HepG2 (cell line): ENCODE measurements around the gene TSC1. TPM values are rescaled to one million over a fixed set of nuclear protein-coding genes. Genes with fewer than 3 reads are reported as not detected.

Source experiments
- ATAC-seq: fragments of 200-7000 bp; cut with Tn5 transposase; 3 replicates; pipeline ENCODE4 v1.9.1; 2020; ENCODE audit warnings: mild to moderate bottlenecking, moderate library complexity
- BruUV-seq: library from RNA; stranded (reverse); fragments of 400-500 nt; replicated peaks from 2 replicates; lab custom pipeline; 2021; lab: Mats Ljungman, UMichigan
- CTCF ChIA-PET: fragments of 300-600 bp; formaldehyde crosslinking; extraction: SDS; loops from one replicate; lab custom pipeline; 2021; ENCODE audit warnings: low total read pairs, inconsistent platforms, low intra/inter-chr PET ratio; lab: Yijun Ruan, JAX
- POLR2A ChIA-PET: fragments of 350-600 bp; sonication (Branson Sonifier 250); formaldehyde crosslinking; loops from one replicate; lab custom pipeline; 2020; ENCODE audit warnings: antibody characterized with exemption, inconsistent platforms; lab: Yijun Ruan, JAX
- DNase-seq: peaks from one replicate; pipeline ENCODE4 v3.0.0-alpha.2; 2015; ENCODE audit warnings: low spot score
- FAIRE-seq: peaks from 3 replicates; lab custom pipeline; 2011; peaks lifted over from hg19 to GRCh38; lab: Jason Lieb, UNC
- H2AFZ ChIP-seq: one replicate; pipeline ENCODE4 v1.6.1; 2011; ENCODE audit warnings: low read length, inconsistent platforms
- H3K27ac ChIP-seq: fragments of 300-600 bp; 3 replicates; pipeline ENCODE4 v1.8.0; 2011; ENCODE audit warnings: mixed run types, mild to moderate bottlenecking, mixed read lengths, low read length, inconsistent platforms; ENCODE audit not compliant: insufficient read depth; ENCODE audit errors: extremely low read length
- H3K27me3 ChIP-seq, 2 experiments: fragments of 200-600 bp in 1 of 2; 2 replicates in 1 of 2; 3 replicates in 1 of 2; pipeline versions ENCODE4 v1.6.0 to v1.8.0; 2011; ENCODE audit warnings: low read length in 2 of 2, mild to moderate bottlenecking in 2 of 2, moderate library complexity in 2 of 2, inconsistent platforms in 1 of 2; ENCODE audit not compliant: insufficient read depth in 2 of 2, control insufficient read depth in 1 of 2
- H3K36me3 ChIP-seq, 2 experiments: fragments of 200-600 bp in 1 of 2; replicated peaks in 1 of 2; 2 replicates in 1 of 2; 3 replicates in 1 of 2; pipeline versions ENCODE4 v1.5.1 to v1.8.0; 2011; ENCODE audit warnings: low read length in 2 of 2, inconsistent platforms in 1 of 2; ENCODE audit not compliant: insufficient read depth in 2 of 2, control insufficient read depth in 1 of 2
- H3K4me1 ChIP-seq: 2 replicates; pipeline ENCODE4 v1.5.1; 2012; ENCODE audit warnings: low read length, inconsistent platforms; ENCODE audit not compliant: insufficient read depth
- H3K4me2 ChIP-seq: 2 replicates; pipeline ENCODE4 v1.6.0; 2011; ENCODE audit warnings: low read depth, low read length, inconsistent platforms
- H3K4me3 ChIP-seq, 3 experiments: fragments of 200-600 bp in 1 of 3; sonication (generic), shearing (Covaris generic) in 1 of 3; replicated peaks in 1 of 3; 2 replicates each; pipeline ENCODE4 v1.5.1; 2011 to 2016; ENCODE audit warnings: low read length in 3 of 3, inconsistent platforms in 2 of 3, low read depth in 2 of 3, mild to moderate bottlenecking in 2 of 3, control low read depth in 1 of 3, mixed read lengths in 1 of 3; ENCODE audit not compliant: insufficient read depth in 1 of 3
- H3K79me2 ChIP-seq: one replicate; pipeline ENCODE4 v1.6.1; 2011; ENCODE audit warnings: low read length, inconsistent platforms; ENCODE audit not compliant: insufficient read depth
- H3K9ac ChIP-seq: 2 replicates; pipeline ENCODE4 v1.6.0; 2011; ENCODE audit warnings: mild to moderate bottlenecking, low read depth, low read length, inconsistent platforms; ENCODE audit not compliant: insufficient read depth
- H3K9me3 ChIP-seq: 2 replicates; pipeline ENCODE4 v1.5.1; 2012; ENCODE audit warnings: mild to moderate bottlenecking, low read length
- H4K20me1 ChIP-seq: 2 replicates; pipeline ENCODE4 v1.6.0; 2011; ENCODE audit warnings: inconsistent platforms, mild to moderate bottlenecking, low read length, moderate library complexity; ENCODE audit not compliant: insufficient read depth
- FOXA3 ChIP-seq: IDR thresholded peaks from 2 replicates; pipeline ENCODE4 v1.6.1; 2016; ENCODE audit warnings: missing genetic modification reagents, missing compliant biosample characterization
- FOXK2 ChIP-seq: fragments of 450-650 bp; IDR thresholded peaks from 2 replicates; pipeline ENCODE4 v1.6.1; 2016
- HDAC1 ChIP-seq: sonication (generic); formaldehyde crosslinking; IDR thresholded peaks from 2 replicates; pipeline ENCODE4 v1.5.1; 2020; ENCODE audit warnings: mild to moderate bottlenecking, missing genetic modification reagents
- SOX13 ChIP-seq, 3 experiments: fragments of 450-650 bp in 1 of 3; sonication (generic) in 1 of 3; formaldehyde crosslinking in 1 of 3; IDR thresholded peaks in 2 of 3; conservative IDR thresholded peaks in 1 of 3; 2 replicates each; pipeline versions ENCODE4 v1.5.0 to v1.6.1; 2016 to 2020; ENCODE audit warnings: antibody characterized with exemption in 1 of 3, mild to moderate bottlenecking in 1 of 3, missing compliant biosample characterization in 1 of 3, missing genetic modification reagents in 1 of 3, moderate library complexity in 1 of 3
- ZBTB7B ChIP-seq: sonication (generic); formaldehyde crosslinking; IDR thresholded peaks from 2 replicates; pipeline ENCODE4 v1.4.0; 2020; ENCODE audit warnings: missing genetic modification reagents
- ZMYM3 ChIP-seq: sonication (generic); formaldehyde crosslinking; IDR thresholded peaks from 2 replicates; pipeline ENCODE4 v1.5.1; 2020; ENCODE audit warnings: mild to moderate bottlenecking, missing genetic modification reagents
- ZNF143 ChIP-seq: sonication (generic); formaldehyde crosslinking; IDR thresholded peaks from 2 replicates; pipeline ENCODE4 v1.4.0; 2020; ENCODE audit warnings: missing genetic modification reagents
- ZNF337 ChIP-seq: sonication (generic); formaldehyde crosslinking; IDR thresholded peaks from 2 replicates; pipeline ENCODE4 v1.5.1; 2020; ENCODE audit warnings: missing genetic modification reagents, low read depth, mild to moderate bottlenecking, borderline replicate concordance
- ZNF431 ChIP-seq: sonication (generic); formaldehyde crosslinking; IDR thresholded peaks from 2 replicates; pipeline ENCODE4 v1.9.0; 2022; ENCODE audit warnings: missing genetic modification reagents, low read depth, mild to moderate bottlenecking, borderline replicate concordance
- ZNF510 ChIP-seq: sonication (generic); formaldehyde crosslinking; IDR thresholded peaks from 2 replicates; pipeline ENCODE4 v1.4.0; 2020; ENCODE audit warnings: low read depth, mild to moderate bottlenecking, missing genetic modification reagents
- ZNF614 ChIP-seq: IDR thresholded peaks from 2 replicates; pipeline ENCODE4 v1.6.1; 2018; ENCODE audit warnings: missing biosample characterization, missing genetic modification reagents, inconsistent platforms, borderline replicate concordance
- ZNF790 ChIP-seq: sonication (generic); formaldehyde crosslinking; IDR thresholded peaks from 2 replicates; pipeline ENCODE4 v1.8.0; 2022; ENCODE audit warnings: missing genetic modification reagents, mild to moderate bottlenecking, borderline replicate concordance
- WGBS: methylation state at CpG from one replicate; pipeline ENCODE4 v1.1.6; 2017; ENCODE audit warnings: low lambda C conversion rate; 5-methylcytosine and 5-hydroxymethylcytosine counted together
- in situ Hi-C: cut with HindIII; loops from 2 replicates; pipeline ENCODE4 v1.10.0; 2017; ENCODE audit warnings: low pct_unique_long_range_greater_than_20kb; ENCODE audit not compliant: extremely low pct_ligation_motif_present
- intact Hi-C: fragments of 100-400 bp; cut with micrococcal nuclease; formaldehyde crosslinking; loops from one replicate; pipeline ENCODE4 v1.10.0; 2022; ENCODE audit not compliant: unreplicated experiment
- polyA plus RNA-seq, 8 experiments: library from polyadenylated mRNA; depleted of rRNA in 3 of 8; stranded (reverse) in 7 of 8; unstranded in 1 of 8; fragments of >200 nt; fragmentation: Illumina TruSeq in 4 of 8; extraction: Trizol in 4 of 8; gene quantifications; 2 replicates each; pipeline versions ENCODE4 v1.2.1 to v1.2.3, GENCODE V29; 2011 to 2016; ENCODE audit warnings: low read depth in 4 of 8, missing spikeins in 1 of 8, mixed read lengths in 1 of 8; ENCODE audit not compliant: insufficient read depth in 1 of 8
- total RNA-seq, 5 experiments: library from RNA; depleted of rRNA; stranded (reverse); fragments of >200 nt; fragmentation: Illumina TruSeq; extraction: Trizol; gene quantifications; 2 replicates each; pipeline ENCODE4 v1.2.3, GENCODE V29; 2016; ENCODE audit warnings: low read depth in 1 of 5
- TF ChIP-seq, protein P1 (sequence below): sonication (generic); formaldehyde crosslinking; IDR thresholded peaks from 2 replicates; pipeline ENCODE4 v1.4.0; 2020; ENCODE audit warnings: missing genetic modification reagents, borderline replicate concordance
- TF ChIP-seq, protein P2 (sequence below): sonication (generic); formaldehyde crosslinking; IDR thresholded peaks from 2 replicates; pipeline ENCODE4 v1.4.0; 2020; ENCODE audit warnings: missing genetic modification reagents

Gene TSC1
- total and polyA plus RNA-seq, 2 of the 13 experiments (the other 11 are each of a cell fraction or from before 2014, with no cell fraction given), result 31.6 to 66.1 TPM

DNA sequence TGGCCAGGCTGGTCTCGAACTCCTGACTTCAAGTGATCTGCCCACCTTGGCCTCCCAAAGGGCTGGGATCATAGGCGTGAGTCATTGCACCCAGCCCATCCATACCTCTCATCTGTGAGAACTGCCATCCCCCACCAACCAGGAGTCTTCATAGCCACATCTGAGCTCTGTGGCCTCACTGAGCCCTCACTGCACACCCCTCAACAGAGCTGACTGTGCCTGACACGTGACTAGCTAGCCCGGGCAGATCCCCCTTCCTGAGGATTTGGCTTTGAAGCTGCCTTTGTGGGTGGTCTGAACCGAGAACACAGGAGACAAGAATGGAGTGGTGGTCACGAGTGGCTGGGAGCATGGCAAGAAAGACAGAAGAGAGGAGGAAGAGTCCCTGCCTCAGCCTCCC, 81.9 kb downstream of the TSC1 start (continued):
- TF ChIP-seq, protein P1, sequence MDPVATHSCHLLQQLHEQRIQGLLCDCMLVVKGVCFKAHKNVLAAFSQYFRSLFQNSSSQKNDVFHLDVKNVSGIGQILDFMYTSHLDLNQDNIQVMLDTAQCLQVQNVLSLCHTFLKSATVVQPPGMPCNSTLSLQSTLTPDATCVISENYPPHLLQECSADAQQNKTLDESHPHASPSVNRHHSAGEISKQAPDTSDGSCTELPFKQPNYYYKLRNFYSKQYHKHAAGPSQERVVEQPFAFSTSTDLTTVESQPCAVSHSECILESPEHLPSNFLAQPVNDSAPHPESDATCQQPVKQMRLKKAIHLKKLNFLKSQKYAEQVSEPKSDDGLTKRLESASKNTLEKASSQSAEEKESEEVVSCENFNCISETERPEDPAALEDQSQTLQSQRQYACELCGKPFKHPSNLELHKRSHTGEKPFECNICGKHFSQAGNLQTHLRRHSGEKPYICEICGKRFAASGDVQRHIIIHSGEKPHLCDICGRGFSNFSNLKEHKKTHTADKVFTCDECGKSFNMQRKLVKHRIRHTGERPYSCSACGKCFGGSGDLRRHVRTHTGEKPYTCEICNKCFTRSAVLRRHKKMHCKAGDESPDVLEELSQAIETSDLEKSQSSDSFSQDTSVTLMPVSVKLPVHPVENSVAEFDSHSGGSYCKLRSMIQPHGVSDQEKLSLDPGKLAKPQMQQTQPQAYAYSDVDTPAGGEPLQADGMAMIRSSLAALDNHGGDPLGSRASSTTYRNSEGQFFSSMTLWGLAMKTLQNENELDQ (CRISPR knock-in tag), result no peak
- TF ChIP-seq SOX13 (IDR thresholded peaks at IDR 0.05) (no peak), SOX13 (CRISPR knock-in tag; conservative IDR thresholded peaks at IDR 0.05 in 1 of 2, IDR thresholded peaks at IDR 0.05 in 1 of 2) (no peak), ZNF790 (CRISPR knock-in tag) (no peak), ZNF143 (CRISPR knock-in tag) (no peak)
- TF ChIP-seq, all 625 proteins: peak for 0

DNA sequence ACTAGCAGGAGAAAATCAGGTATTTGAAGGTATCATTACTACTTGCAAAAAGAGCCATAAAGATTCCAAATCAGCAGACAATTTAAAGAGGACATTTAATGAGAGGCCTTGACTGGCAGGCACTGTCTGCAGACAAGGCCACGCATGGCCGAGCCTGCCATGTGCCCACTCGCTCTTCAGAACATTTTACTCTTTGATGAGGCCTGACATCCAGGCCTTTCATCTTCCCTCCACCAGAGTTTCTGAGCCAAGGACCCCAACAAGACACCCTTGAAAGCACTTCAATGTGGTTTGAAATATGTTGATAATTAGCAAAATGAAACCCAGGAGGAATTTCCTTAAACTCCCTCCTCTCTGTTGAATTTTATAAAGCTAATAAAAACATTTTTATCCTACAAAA, 82.8 kb downstream of the TSC1 start:
- Histone ChIP-seq H3K36me3 (no peaks in the 10 kb centered on the region), H3K27me3 (peaks cover 1 to 15% of the 10 kb centered on the region in 2 experiments; a peak in 2 of 5 replicates), H3K4me3 (no peak overlapping the region), H3K4me2 (no peak overlapping the region), H3K79me2 (no peaks in the 10 kb centered on the region), H3K9ac (no peak overlapping the region), H3K9me3 (no peaks in the 10 kb centered on the region), H2AFZ (no peak overlapping the region), H3K27ac (no peak overlapping the region), H4K20me1 (no peaks in the 10 kb centered on the region), H3K4me1 (no peaks in the 10 kb centered on the region)
- in situ Hi-C loops, result no loop called here
- intact Hi-C loops, result no loop called here
- no TSS peak for BruUV-seq
- no peak for DNase-seq
- FAIRE-seq, result no peak
- ChIA-PET CTCF (no interaction called here), POLR2A (no interaction called here)
- ATAC-seq, result no peak
- 49% methylated on average over 3 of the region's 3 CpGs for WGBS
- TF ChIP-seq FOXK2 (no peak), ZNF431 (no peak), ZBTB7B (CRISPR knock-in tag) (no peak), FOXA3 (CRISPR knock-in tag) (no peak), SOX13 (IDR thresholded peaks at IDR 0.05) (no peak), SOX13 (CRISPR knock-in tag; conservative IDR thresholded peaks at IDR 0.05 in 1 of 2, IDR thresholded peaks at IDR 0.05 in 1 of 2) (no peak), ZMYM3 (no peak), ZNF337 (no peak), ZNF510 (no peak), ZNF614 (CRISPR knock-in tag) (no peak), HDAC1 (CRISPR knock-in tag) (no peak)
- TF ChIP-seq, protein P2, sequence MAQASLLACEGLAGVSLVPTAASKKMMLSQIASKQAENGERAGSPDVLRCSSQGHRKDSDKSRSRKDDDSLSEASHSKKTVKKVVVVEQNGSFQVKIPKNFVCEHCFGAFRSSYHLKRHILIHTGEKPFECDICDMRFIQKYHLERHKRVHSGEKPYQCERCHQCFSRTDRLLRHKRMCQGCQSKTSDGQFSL (CRISPR knock-in tag), result no peak
